Measurements from ENCODE around the gene SOX1. TPM values are rescaled to one million over a fixed set of nuclear protein-coding genes. Genes with fewer than 3 reads are reported as not detected.

The SOX1 gene
- polyA plus RNA-seq, 1 donor from 2014 or later, result 13.2 TPM

DNA sequence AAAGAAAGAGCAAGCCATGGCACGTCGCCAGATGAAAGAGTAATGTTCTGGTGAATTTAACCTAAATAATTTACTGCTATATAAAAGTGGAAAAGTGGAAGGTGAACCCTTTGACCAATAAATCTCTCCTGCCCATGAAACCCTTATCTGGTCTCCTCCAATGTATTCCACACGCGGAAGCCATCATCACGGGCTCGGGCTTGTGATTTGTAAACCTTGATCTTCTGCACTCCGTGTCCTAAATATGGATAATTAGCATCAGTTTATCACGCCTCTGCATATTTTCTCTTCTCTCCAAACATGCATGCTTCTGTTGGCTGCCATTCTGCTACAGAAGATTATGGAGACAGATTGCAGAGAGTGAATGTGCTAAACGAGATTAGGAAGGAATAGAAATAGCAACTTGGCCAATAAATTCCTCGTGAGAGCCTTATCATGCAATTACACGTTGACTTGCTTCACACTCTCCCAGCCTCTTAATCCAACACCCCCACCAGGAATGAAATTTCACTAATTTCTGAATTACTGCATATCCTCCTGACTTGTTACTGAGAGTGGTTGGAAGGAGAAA, 34.5 kb downstream of the SOX1 start:
- peaks cover 22% of the 10 kb centered on the region for H3K27me3 ChIP-seq (ENCODE audit: insufficient read depth, low read depth, low read length)
- no peak overlapping the region for H3K9ac ChIP-seq (ENCODE audit: low read length)
- no peaks in the 10 kb centered on the region for H3K36me3 ChIP-seq (ENCODE audit: insufficient read depth, low read length)
- no peak overlapping the region for H3K4me3 ChIP-seq (ENCODE audit: low read length)
- no peak overlapping the region for H3K27ac ChIP-seq (ENCODE audit: low read length)
- no peak for TF ChIP-seq EP300 (conservative IDR thresholded peaks at IDR 0.05; ENCODE audit: poor library complexity, severe bottlenecking)
- TF ChIP-seq SMC3 (conservative IDR thresholded peaks at IDR 0.05; ENCODE audit: poor library complexity), result no peak
- TF ChIP-seq TAF1 (IDR thresholded peaks at IDR 0.05; ENCODE audit: low read depth), result no peak
- no peak for TF ChIP-seq MXI1 (conservative IDR thresholded peaks at IDR 0.05; ENCODE audit: poor library complexity, severe bottlenecking)
- no peak for TF ChIP-seq RAD21 (conservative IDR thresholded peaks at IDR 0.05)
- TF ChIP-seq, protein P1, sequence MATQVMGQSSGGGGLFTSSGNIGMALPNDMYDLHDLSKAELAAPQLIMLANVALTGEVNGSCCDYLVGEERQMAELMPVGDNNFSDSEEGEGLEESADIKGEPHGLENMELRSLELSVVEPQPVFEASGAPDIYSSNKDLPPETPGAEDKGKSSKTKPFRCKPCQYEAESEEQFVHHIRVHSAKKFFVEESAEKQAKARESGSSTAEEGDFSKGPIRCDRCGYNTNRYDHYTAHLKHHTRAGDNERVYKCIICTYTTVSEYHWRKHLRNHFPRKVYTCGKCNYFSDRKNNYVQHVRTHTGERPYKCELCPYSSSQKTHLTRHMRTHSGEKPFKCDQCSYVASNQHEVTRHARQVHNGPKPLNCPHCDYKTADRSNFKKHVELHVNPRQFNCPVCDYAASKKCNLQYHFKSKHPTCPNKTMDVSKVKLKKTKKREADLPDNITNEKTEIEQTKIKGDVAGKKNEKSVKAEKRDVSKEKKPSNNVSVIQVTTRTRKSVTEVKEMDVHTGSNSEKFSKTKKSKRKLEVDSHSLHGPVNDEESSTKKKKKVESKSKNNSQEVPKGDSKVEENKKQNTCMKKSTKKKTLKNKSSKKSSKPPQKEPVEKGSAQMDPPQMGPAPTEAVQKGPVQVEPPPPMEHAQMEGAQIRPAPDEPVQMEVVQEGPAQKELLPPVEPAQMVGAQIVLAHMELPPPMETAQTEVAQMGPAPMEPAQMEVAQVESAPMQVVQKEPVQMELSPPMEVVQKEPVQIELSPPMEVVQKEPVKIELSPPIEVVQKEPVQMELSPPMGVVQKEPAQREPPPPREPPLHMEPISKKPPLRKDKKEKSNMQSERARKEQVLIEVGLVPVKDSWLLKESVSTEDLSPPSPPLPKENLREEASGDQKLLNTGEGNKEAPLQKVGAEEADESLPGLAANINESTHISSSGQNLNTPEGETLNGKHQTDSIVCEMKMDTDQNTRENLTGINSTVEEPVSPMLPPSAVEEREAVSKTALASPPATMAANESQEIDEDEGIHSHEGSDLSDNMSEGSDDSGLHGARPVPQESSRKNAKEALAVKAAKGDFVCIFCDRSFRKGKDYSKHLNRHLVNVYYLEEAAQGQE (IDR thresholded peaks at IDR 0.05; ENCODE audit: borderline replicate concordance), result no peak
- TF ChIP-seq EZH2 (IDR thresholded peaks at IDR 0.05; ENCODE audit: borderline replicate concordance, insufficient read depth, low read length, poor library complexity, severe bottlenecking), result no peak
- TF ChIP-seq, protein P2, sequence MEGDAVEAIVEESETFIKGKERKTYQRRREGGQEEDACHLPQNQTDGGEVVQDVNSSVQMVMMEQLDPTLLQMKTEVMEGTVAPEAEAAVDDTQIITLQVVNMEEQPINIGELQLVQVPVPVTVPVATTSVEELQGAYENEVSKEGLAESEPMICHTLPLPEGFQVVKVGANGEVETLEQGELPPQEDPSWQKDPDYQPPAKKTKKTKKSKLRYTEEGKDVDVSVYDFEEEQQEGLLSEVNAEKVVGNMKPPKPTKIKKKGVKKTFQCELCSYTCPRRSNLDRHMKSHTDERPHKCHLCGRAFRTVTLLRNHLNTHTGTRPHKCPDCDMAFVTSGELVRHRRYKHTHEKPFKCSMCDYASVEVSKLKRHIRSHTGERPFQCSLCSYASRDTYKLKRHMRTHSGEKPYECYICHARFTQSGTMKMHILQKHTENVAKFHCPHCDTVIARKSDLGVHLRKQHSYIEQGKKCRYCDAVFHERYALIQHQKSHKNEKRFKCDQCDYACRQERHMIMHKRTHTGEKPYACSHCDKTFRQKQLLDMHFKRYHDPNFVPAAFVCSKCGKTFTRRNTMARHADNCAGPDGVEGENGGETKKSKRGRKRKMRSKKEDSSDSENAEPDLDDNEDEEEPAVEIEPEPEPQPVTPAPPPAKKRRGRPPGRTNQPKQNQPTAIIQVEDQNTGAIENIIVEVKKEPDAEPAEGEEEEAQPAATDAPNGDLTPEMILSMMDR (IDR thresholded peaks at IDR 0.05; ENCODE audit: poor library complexity, severe bottlenecking), result no peak
- TF ChIP-seq POLR2AphosphoS5 (IDR thresholded peaks at IDR 0.05), result no peak
- H3F3A ChIP-seq (ENCODE audit: insufficient read depth, low read length, poor library complexity, severe bottlenecking), result peaks cover 7% of the 10 kb centered on the region
- no peaks in the 10 kb centered on the region for H3K9me2 ChIP-seq (ENCODE audit: insufficient read depth, low read length)
- H3K4me2 ChIP-seq (ENCODE audit: low read length), result no peak overlapping the region
- H3K79me2 ChIP-seq (replicated peaks; ENCODE audit: insufficient read depth, low read length), result peaks cover 4% of the 10 kb centered on the region
- H2AFZ ChIP-seq (ENCODE audit: low read depth, low read length), result no peak overlapping the region
- no peaks in the 10 kb centered on the region for H4K20me1 ChIP-seq (ENCODE audit: insufficient read depth)
- no peaks in the 10 kb centered on the region for H3K9me3 ChIP-seq (ENCODE audit: low read length)

DNA sequence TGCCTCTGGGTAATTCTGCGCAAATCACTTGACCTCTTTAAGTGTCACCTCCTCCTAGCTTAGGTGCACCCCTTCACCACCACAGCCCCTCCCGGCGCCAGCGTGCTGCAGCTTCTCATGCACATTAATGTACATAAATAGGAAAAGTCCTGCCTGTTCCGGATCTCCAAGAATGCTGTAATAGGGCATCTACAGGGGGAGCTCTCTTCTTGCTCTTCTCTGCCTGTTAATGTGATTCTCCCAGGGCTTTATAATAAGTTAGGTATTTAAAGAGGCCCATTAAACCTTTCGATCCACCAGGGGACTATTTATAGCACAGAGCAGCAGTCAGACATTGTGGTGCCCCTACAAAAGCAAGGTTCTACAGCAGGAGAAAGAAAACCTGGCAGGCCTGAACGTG, 35.3 kb downstream of the SOX1 start:
- Histone ChIP-seq H2AFZ (ENCODE audit: low read depth, low read length) (no peak overlapping the region), H3F3A (ENCODE audit: insufficient read depth, low read length, poor library complexity, severe bottlenecking) (peaks cover 9% of the 10 kb centered on the region), H4K20me1 (ENCODE audit: insufficient read depth) (no peaks in the 10 kb centered on the region), H3K79me2 (replicated peaks; ENCODE audit: insufficient read depth, low read length) (peaks cover 7% of the 10 kb centered on the region), H3K27me3 (ENCODE audit: insufficient read depth, low read depth, low read length) (peaks cover 29% of the 10 kb centered on the region), H3K9ac (ENCODE audit: low read length) (no peak overlapping the region), H3K27ac (ENCODE audit: low read length) (no peak overlapping the region), H3K9me2 (ENCODE audit: insufficient read depth, low read length) (no peaks in the 10 kb centered on the region), H3K36me3 (ENCODE audit: insufficient read depth, low read length) (no peaks in the 10 kb centered on the region), H3K4me3 (ENCODE audit: low read length) (no peak overlapping the region), H3K4me2 (ENCODE audit: low read length) (no peak overlapping the region), H3K9me3 (ENCODE audit: low read length) (no peaks in the 10 kb centered on the region)
- TF ChIP-seq EP300 (conservative IDR thresholded peaks at IDR 0.05; ENCODE audit: poor library complexity, severe bottlenecking), result no peak
- no peak for TF ChIP-seq EZH2 (IDR thresholded peaks at IDR 0.05; ENCODE audit: borderline replicate concordance, insufficient read depth, low read length, poor library complexity, severe bottlenecking)
- peak; percentile 23 for TF ChIP-seq SMC3 (conservative IDR thresholded peaks at IDR 0.05; ENCODE audit: poor library complexity)
- peak; percentile 52 for TF ChIP-seq RAD21 (conservative IDR thresholded peaks at IDR 0.05)
- TF ChIP-seq POLR2AphosphoS5 (IDR thresholded peaks at IDR 0.05), result no peak
- TF ChIP-seq TAF1 (IDR thresholded peaks at IDR 0.05; ENCODE audit: low read depth), result no peak
- no peak for TF ChIP-seq MXI1 (conservative IDR thresholded peaks at IDR 0.05; ENCODE audit: poor library complexity, severe bottlenecking)
- TF ChIP-seq, protein P1 (IDR thresholded peaks at IDR 0.05; ENCODE audit: borderline replicate concordance), result no peak
- TF ChIP-seq, protein P2 (IDR thresholded peaks at IDR 0.05; ENCODE audit: poor library complexity, severe bottlenecking), result peak; percentile 48
